WI38 (cell line): ENCODE data around the gene PLEKHA8.

Experiments
- H3K4me3 ChIP-seq: 2 replicates; pipeline ENCODE4 v1.5.1; 2011; ENCODE audit warnings: low read depth, mild to moderate bottlenecking, control low read depth, low read length
- TF ChIP-seq, protein P1 (sequence below): IDR thresholded peaks from 2 replicates; pipeline ENCODE4 v1.5.1; 2012; ENCODE audit warnings: low read depth, mild to moderate bottlenecking, control low read depth, low read length

The PLEKHA8 gene

DNA sequence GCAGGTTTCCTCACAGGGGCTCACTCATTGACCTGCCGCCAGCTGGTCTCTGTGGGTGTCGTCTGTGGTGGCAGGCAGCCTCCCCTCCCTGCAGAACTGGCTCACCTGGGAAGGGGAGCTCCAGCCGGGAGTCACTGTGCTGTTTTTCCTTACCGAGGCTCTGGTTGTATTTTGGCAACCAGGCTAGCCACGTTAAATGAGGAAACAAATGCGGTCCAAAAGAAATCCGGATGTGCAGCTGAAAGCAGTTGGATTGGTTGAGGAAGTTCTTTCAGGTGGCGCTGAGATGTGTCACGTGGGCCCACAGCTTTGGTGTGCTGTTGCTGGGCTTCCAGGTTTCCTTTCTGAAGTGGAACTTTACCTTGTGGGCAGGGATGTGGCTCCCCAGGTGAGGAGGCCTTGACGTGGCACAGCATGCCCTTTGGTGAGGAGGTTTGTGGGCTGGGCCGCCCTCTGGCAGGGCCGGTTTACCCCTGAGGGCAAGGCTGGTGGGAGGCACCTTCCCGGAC lies 120.8 kb downstream of the PLEKHA8 start:
- TF ChIP-seq, protein P1, sequence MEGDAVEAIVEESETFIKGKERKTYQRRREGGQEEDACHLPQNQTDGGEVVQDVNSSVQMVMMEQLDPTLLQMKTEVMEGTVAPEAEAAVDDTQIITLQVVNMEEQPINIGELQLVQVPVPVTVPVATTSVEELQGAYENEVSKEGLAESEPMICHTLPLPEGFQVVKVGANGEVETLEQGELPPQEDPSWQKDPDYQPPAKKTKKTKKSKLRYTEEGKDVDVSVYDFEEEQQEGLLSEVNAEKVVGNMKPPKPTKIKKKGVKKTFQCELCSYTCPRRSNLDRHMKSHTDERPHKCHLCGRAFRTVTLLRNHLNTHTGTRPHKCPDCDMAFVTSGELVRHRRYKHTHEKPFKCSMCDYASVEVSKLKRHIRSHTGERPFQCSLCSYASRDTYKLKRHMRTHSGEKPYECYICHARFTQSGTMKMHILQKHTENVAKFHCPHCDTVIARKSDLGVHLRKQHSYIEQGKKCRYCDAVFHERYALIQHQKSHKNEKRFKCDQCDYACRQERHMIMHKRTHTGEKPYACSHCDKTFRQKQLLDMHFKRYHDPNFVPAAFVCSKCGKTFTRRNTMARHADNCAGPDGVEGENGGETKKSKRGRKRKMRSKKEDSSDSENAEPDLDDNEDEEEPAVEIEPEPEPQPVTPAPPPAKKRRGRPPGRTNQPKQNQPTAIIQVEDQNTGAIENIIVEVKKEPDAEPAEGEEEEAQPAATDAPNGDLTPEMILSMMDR: no peak
- no peak overlapping the region for H3K4me3 ChIP-seq

DNA sequence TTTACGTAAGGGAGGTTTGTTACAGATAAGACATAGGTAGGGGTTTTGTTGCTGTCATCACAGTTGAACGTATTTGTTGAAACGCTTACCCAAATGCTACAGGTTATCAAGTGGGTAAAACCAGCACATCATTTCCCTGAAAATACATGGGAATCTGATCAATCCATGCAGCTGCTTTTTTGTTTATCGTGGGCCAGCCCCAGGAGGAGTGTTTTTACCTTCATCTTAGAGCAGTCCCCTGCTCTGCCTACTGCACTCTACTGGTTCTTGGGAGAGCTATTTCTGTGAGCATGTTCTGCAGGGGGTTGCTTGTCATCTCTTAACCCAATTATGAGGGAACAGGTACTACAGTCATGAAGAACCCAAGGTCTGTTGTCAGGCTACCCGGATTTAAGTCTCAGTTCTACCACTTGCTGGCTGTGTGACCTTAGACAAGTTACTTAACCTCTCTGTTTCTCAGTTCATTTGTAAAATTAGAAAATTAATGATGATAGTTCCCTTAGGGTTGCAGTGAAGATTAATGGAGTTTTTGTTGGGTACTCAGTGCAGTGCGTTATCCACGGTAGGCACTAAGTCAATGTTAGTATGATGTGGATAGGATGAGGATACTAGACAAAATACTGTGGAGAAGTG lies 121.5 kb downstream of the PLEKHA8 start:
- TF ChIP-seq, protein P1: no peak
- no peak overlapping the region for H3K4me3 ChIP-seq

DNA sequence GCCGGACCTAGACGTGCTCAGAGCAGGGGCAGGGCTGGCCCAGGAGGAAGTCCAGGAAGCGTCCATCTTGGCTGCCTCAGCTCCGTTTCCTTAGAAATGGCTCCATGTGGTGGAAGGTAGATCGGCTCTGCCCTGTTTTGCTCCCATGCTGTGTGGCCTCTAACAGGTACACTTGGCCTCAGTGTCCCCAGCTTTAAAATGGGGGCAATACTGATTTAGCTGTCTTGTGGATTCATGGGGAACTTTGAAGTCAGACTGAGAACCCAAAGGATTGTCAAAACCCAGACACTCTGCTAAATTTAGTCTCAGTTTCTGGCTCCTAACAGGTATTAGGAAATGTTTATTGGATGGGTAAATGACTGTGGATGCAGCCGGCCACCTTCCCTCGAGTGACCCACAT lies 122.5 kb downstream of the PLEKHA8 start:
- no peak overlapping the region for H3K4me3 ChIP-seq
- TF ChIP-seq, protein P1: no peak

DNA sequence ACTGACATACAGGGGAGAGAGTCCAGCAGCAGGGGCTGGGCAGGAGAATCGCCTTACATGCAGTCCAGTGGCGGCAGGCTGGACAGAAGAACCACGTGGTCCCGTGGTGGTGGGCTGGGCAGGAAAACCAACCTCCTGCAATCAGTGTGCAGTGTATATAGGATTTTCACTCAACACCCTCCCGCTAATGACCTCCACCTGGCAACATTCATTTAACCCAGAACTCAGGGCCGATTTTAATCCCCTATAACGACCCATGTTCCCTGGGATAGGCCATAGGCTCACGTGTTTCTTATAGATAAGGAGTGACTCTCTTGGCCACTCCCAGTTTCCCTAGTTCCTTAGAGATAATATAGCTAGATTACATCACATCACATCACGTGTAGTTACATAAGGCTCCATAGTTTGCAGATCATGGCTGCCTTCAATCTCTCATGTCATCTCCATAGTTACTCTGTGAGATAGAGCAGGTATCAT lies 125.9 kb downstream of the PLEKHA8 start:
- no peak overlapping the region for H3K4me3 ChIP-seq
- TF ChIP-seq, protein P1: no peak

DNA sequence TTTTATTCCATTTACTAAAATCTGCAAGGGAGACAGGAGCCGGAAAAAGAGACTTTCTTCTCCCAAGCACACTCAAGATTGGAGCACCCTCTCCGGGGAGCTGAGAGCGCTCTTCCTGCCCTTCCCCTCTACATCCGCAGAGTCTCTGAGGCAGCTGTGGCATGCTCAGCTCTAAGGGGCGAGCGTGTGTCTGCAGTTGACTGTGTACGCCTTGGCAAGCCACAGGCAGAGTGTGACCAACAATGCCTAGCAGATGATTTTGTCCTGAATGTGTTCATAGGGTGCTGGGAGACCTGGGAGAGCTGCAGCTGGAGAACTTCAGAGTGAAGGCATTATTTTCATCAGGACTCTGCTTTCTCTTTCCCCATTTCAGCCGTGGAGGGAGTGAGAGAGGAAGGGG lies 127.3 kb downstream of the PLEKHA8 start:
- H3K4me3 ChIP-seq: no peak overlapping the region
- TF ChIP-seq, protein P1: no peak

DNA sequence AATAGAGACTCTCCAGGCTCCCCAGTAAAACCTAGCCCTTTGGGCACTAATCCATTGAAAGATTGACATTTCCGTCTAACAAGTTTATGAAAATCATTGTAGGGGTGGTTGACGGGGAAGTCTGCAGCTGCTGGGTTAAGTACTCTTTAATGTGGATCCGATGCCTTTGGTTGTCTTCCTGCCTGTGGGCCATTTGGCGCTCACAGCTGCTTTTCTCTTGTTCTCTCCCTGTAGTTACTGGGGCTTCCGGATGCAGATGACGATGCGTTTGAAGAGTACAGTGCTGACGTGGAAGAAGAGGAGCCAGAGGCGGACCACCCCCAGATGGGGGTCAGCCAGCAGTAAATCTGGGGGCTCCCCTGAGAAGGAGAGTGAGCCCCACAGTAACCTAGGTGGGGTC lies 129.0 kb downstream of the PLEKHA8 start:
- TF ChIP-seq, protein P1: no peak
- H3K4me3 ChIP-seq: no peak overlapping the region

DNA sequence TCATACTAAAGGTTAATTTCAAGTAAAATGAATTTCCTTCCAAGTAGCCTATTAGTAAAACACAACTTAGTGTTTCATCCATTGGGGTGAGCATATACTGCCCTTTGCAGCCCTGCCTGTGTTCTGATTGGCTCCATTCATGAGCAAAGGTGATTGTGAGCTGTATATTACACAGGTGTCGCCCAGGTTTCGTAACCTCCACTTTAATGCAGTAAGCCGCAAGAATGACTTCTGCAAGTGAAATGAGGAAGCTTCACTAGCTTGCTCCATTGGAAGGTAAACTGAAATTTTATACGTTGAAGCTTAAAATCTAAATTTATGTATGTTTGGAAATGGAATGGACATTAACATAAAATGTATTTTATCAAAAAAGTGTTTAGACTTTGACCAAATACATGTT lies 131.0 kb downstream of the PLEKHA8 start:
- TF ChIP-seq, protein P1: no peak
- H3K4me3 ChIP-seq: no peak overlapping the region
